Mucosa of descending colon (tissue), 3 donors: ENCODE results near the gene ZNF740. TPM values are rescaled to one million over a fixed set of nuclear protein-coding genes. Genes with fewer than 3 reads are reported as not detected.
"Not testable (repeated sequence)": the region's sequence is repeated elsewhere in the genome, so short reads cannot be mapped to it uniquely, and the experiment has no call there.

Experiments
- ATAC-seq: fragments of 200-7000 bp; cut with Tn5 transposase; one replicate; pipeline ENCODE4 v1.9.1; 2020; ENCODE audit warnings: mild to moderate bottlenecking, moderate library complexity
- DNase-seq, 3 donors: peaks; one replicate each; pipeline ENCODE4 v3.0.0-alpha.2; 2020
- H3K36me3 ChIP-seq: fragments of 200-600 bp; one replicate; pipeline ENCODE4 v1.8.0; 2021; ENCODE audit warnings: low read depth, mild to moderate bottlenecking
- H3K4me1 ChIP-seq: fragments of 200-600 bp; one replicate; pipeline ENCODE4 v1.8.0; 2021; ENCODE audit warnings: low read depth, mild to moderate bottlenecking
- H3K4me3 ChIP-seq: fragments of 200-600 bp; one replicate; pipeline ENCODE4 v1.8.0; 2021; ENCODE audit warnings: mild to moderate bottlenecking
- H3K9me3 ChIP-seq: fragments of 200-600 bp; one replicate; pipeline ENCODE4 v1.8.0; 2021; ENCODE audit warnings: mild to moderate bottlenecking
- intact Hi-C, 2 donors: fragments of 100-400 bp; cut with DNase I in 1 of 2; cut with micrococcal nuclease in 1 of 2; formaldehyde crosslinking; loops; one replicate each; pipeline versions ENCODE4 v1.11.0 to v1.11.1; 2022; cut with DNase I, micrococcal nuclease
- total RNA-seq, 3 donors: library from RNA; stranded (reverse); fragmentation: NEBNext Ultra II Directional in 2 of 3; extraction: Animal tissue kit (Norgen Biotek cat#: 25700) in 2 of 3; gene quantifications; one replicate each; pipeline versions ENCODE4 v1.2.1 to v1.2.4, GENCODE V29; 2021 to 2023
- TF ChIP-seq, protein P1 (sequence below): fragments of 200-600 bp; IDR thresholded peaks from one replicate; pipeline ENCODE4 v1.8.0; 2022; ENCODE audit warnings: antibody characterized with exemption, mild to moderate bottlenecking
- donor health status: DM: no; HTN: no; CAD: no; lungs with moderate emphysema.
- donor health status: DM: no; HTN: no; CAD: no.
- donor health status: DM: no; HTN: yes; CAD: no.

ZNF740 gene
- total RNA-seq, 3 donors from 2014 or later = 26.1 to 52.9 (median 46.0) TPM

DNA sequence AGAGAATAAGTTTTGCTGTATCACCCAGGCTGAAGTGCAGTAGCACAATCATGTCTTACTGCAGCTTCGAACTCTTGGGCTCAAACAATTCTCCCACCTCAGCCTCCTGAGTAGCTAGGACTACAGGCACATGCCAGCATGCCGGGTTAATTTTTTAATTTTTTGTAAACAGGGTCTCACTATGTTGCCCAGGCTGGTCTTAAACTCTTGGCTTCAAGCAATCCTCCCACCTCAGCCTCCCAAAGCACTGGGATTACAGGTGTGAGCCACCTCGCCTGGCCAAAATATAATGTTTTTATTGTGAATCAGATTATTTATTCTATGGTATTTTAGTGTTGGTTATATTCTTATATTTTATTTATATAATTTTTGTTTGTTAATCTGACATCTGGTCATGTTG, 3.8 kb upstream of the ZNF740 start:
- DNase-seq = no peak
- Histone ChIP-seq H3K4me1 (peaks cover 12% of the 10 kb centered on the region), H3K4me3 (no peak overlapping the region), H3K36me3 (no peaks in the 10 kb centered on the region), H3K9me3 (no peaks in the 10 kb centered on the region)
- no peak for ATAC-seq
- TF ChIP-seq, protein P1, sequence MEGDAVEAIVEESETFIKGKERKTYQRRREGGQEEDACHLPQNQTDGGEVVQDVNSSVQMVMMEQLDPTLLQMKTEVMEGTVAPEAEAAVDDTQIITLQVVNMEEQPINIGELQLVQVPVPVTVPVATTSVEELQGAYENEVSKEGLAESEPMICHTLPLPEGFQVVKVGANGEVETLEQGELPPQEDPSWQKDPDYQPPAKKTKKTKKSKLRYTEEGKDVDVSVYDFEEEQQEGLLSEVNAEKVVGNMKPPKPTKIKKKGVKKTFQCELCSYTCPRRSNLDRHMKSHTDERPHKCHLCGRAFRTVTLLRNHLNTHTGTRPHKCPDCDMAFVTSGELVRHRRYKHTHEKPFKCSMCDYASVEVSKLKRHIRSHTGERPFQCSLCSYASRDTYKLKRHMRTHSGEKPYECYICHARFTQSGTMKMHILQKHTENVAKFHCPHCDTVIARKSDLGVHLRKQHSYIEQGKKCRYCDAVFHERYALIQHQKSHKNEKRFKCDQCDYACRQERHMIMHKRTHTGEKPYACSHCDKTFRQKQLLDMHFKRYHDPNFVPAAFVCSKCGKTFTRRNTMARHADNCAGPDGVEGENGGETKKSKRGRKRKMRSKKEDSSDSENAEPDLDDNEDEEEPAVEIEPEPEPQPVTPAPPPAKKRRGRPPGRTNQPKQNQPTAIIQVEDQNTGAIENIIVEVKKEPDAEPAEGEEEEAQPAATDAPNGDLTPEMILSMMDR = no peak
- intact Hi-C loops = no loop called here

GRCh38 chr12:53177447-53177846, 3.1 kb upstream of the ZNF740 start:
- ATAC-seq, H3K9me3 ChIP-seq, H3K4me3 ChIP-seq, H3K36me3 ChIP-seq, DNase-seq, intact Hi-C loops: not testable (repeated sequence)
- peaks cover 19% of the 10 kb centered on the region for H3K4me1 ChIP-seq

DNA sequence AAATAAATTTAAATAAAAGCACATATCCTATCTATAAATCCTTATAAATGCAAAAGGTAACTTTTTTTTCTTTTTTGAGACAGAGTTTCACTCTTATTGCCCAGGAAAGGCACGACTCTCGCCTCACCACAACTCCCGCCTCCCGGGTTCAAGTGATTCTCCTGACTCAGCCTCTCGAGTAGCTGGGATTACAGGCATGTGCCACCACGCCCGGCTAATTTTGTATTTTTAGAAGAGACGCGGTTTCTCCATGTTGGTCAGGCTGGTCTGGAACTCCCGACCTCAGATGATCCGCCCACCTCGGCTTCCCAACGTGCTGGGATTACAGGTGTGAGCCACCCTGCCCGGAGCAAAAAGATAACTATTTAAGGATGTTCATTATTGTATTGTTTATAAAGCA, 1.7 kb upstream of the ZNF740 start:
- intact Hi-C loops = not testable (repeated sequence)
- peaks cover 30% of the 10 kb centered on the region for H3K4me1 ChIP-seq

DNA sequence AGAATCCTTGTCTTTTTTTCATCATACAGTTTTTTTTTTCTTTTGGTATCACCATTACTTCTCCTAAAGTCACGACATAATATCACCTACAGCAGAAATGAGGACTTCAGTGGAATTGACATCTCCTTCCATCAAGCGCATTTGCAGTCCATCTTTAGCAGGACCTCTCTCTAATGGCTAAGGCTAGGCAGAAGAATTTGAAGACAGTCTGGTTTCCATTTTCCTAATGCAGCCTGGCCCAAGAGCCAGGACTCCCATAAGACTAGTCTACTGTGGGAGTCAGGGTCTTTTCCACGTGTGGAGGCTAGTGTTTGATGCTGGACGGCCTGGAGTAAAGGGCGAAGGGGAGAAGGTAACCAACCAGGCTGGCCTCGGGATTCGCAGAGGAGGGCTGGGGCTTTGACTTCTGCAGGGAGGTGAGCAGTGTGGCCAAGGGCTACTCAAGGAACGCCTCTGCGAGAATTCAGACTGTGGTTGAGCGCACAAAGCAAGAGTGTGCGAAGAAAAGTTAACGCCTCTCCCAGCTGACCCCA, 769 bp upstream of the ZNF740 start:
- peak in 2 of 3 donors; percentile 54 to 67 for DNase-seq

More for the DNA sequence above, 1.7 kb upstream of the ZNF740 start:
- H3K4me3 ChIP-seq, ATAC-seq, DNase-seq, H3K9me3 ChIP-seq, H3K36me3 ChIP-seq: not testable (repeated sequence)

GRCh38 chr12:53180931-53181645, 566 bp downstream of the ZNF740 start:
- Histone ChIP-seq H3K9me3 (no peaks in the 10 kb centered on the region), H3K4me1 (peaks cover 28% of the 10 kb centered on the region), H3K36me3 (peaks cover 8% of the 10 kb centered on the region), H3K4me3 (peak overlapping the region; percentile 67)
- ATAC-seq = peak; percentile 76
- DNase-seq = peak; percentile 72 to 86 (median 84)
- TF ChIP-seq, protein P1 = no peak
- intact Hi-C loops = no loop called here

More for the DNA sequence above, 769 bp upstream of the ZNF740 start:
- Histone ChIP-seq H3K4me3 (peak overlapping the region; percentile 67), H3K9me3 (no peaks in the 10 kb centered on the region), H3K36me3 (peaks cover 5% of the 10 kb centered on the region), H3K4me1 (peaks cover 33% of the 10 kb centered on the region)
- TF ChIP-seq, protein P1 = no peak
- peak; percentile 40 for ATAC-seq
- intact Hi-C loops = no loop called here

DNA sequence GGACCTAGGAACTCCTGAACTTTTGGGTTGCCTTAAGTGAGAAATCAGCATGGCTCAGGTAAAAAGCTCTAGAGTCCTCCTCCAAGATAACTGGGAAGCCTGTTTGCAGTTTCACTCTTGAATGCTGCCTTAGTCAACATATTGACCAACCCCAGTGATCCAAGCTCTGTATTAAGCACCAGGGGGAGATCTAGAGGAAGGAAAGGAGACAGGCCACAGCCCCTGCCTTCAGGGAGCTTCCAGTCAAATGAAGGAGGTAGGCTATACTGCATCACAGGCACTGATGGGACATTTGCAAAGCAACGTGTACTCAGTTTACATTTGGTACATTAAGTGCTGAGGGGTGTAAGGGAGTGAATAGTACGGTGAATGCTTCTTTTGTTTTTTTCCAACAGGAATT, 1.4 kb downstream of the ZNF740 start:
- no peak overlapping the region for H3K4me3 ChIP-seq
- DNase-seq (no peak), ATAC-seq (no peak)
- H3K36me3 ChIP-seq = peaks cover 12% of the 10 kb centered on the region
- TF ChIP-seq, protein P1 = no peak
- intact Hi-C loops = no loop called here
- H3K9me3 ChIP-seq = no peaks in the 10 kb centered on the region
- peaks cover 28% of the 10 kb centered on the region for H3K4me1 ChIP-seq
